Omental fat pad (tissue), 4 donors: Measurements from ENCODE around the gene DEFB121. TPM values are rescaled to one million over a fixed set of nuclear protein-coding genes. Genes with fewer than 3 reads are reported as not detected.
"Not testable (repeated sequence)": the region's sequence is repeated elsewhere in the genome, so short reads cannot be mapped to it uniquely, and the experiment has no call there.

Experiments
- ATAC-seq: fragments of 150-250 bp; one replicate; pipeline ENCODE4 v1.9.1; 2016; ENCODE audit warnings: mild to moderate bottlenecking, moderate library complexity; ENCODE audit not compliant: low FRiP score
- DNase-seq: peaks from one replicate; pipeline ENCODE4 v3.0.0-alpha.2; 2019; ENCODE audit warnings: low spot score
- CTCF ChIP-seq, 3 donors: fragments of 450-650 bp; IDR thresholded peaks; one replicate each; pipeline ENCODE4 v1.5.1; 2016 to 2017; ENCODE audit warnings: antibody characterized with exemption in 3 of 3, mild to moderate bottlenecking in 3 of 3, moderate library complexity in 2 of 3
- total RNA-seq, 4 donors: library from RNA; depleted of rRNA; stranded (reverse); fragments of >200 nt; gene quantifications; one replicate each; pipeline ENCODE4 v1.1.0, GENCODE V29; 2016

Gene DEFB121
- total RNA-seq, 4 donors from 2014 or later = not detected

GRCh38 chr20:31403886-31404285, 2.1 kb downstream of the DEFB121 start:
- no peak for ATAC-seq
- no peak for TF ChIP-seq CTCF (IDR thresholded peaks at IDR 0.05)
- no peak for DNase-seq

GRCh38 chr20:31394900-31395299, 11.1 kb downstream of the DEFB121 start:
- ATAC-seq = no peak
- TF ChIP-seq CTCF (IDR thresholded peaks at IDR 0.05) = no peak
- DNase-seq = no peak

- no peak for ATAC-seq
- no peak for TF ChIP-seq CTCF (IDR thresholded peaks at IDR 0.05)
- DNase-seq = no peak
Observed at GRCh38 chr20:31392836-31393235, 13.2 kb downstream of the DEFB121 start.

- no peak for ATAC-seq
- no peak for TF ChIP-seq CTCF (IDR thresholded peaks at IDR 0.05)
Observed at GRCh38 chr20:31390490-31390889, 15.5 kb downstream of the DEFB121 start, which contains the start of gene DEFB119. Gene DEFB119, minus strand, starts transcription at chr20:31390590. Its CDS starts 107 bp downstream, at chr20:31390483.

GRCh38 chr20:31374346-31374745, 31.7 kb downstream of the DEFB121 start:
- TF ChIP-seq CTCF (IDR thresholded peaks at IDR 0.05) = no peak
- DNase-seq (no peak), ATAC-seq (no peak)

More at GRCh38 chr20:31390490-31390889, 15.5 kb downstream of the DEFB121 start, which contains the start of gene DEFB119:
- DNase-seq = no peak

- ATAC-seq (no peak), DNase-seq (no peak)
- no peak for TF ChIP-seq CTCF (IDR thresholded peaks at IDR 0.05)
Observed at GRCh38 chr20:31368301-31368700, 37.7 kb downstream of the DEFB121 start, which contains the start of gene DEFB118. Gene DEFB118, plus strand, starts transcription at chr20:31368601. Its CDS starts 50 bp downstream, at chr20:31368651.

GRCh38 chr20:31364272-31364671, 41.7 kb downstream of the DEFB121 start:
- not testable (repeated sequence) for DNase-seq, ATAC-seq
